AG09309 (cell line): ENCODE measurements around the gene DGAT2.

Experiments
- DNase-seq: peaks from one replicate; pipeline ENCODE4 v3.0.0-alpha.2; 2010; ENCODE audit warnings: low read depth
- H3K4me3 ChIP-seq: 2 replicates; pipeline ENCODE4 v1.5.1; 2011; ENCODE audit warnings: mild to moderate bottlenecking, low read depth, low read length, moderate library complexity; ENCODE audit not compliant: control insufficient read depth
- TF ChIP-seq, protein P1 (sequence below): IDR thresholded peaks from 2 replicates; pipeline ENCODE4 v1.5.1; 2011; ENCODE audit warnings: mild to moderate bottlenecking, low read depth, low read length, inconsistent platforms; ENCODE audit not compliant: insufficient read depth, control insufficient read depth; ENCODE audit errors: missing control alignments

DGAT2 gene

DNA sequence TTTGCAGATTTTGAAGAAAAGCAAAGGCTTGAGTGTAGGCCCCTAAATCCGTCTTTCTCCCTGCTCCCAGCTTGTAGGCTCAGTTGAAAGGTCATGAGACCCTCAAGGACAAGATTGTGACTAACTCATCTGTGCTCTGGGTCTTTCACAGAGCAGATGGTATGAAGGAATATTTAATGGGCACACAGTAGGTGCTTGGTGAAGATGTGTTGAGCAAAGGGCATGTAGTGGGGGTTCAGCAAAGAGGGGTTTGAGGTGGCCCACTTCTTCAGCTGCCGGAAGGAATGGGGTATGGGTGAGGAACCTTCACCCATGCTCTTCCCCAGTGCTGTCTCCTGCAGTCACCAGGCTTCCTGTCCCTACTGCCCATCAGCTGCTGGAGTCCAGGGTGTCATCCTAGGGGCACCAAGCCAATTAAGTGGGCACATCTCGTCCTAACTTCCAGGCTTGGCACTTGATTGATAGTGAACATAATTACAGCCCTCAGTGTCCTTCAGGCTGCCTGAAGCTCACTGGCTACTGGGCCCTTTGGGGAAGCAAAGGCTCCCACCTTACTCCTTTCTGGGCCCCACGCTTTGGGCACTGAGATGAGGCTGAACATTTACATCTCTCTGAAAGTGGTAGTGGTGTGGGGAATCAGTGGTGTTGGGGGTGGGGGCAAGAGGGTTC is 15.0 kb downstream of the DGAT2 start:
- H3K4me3 ChIP-seq = no peak overlapping the region
- no peak for DNase-seq
- TF ChIP-seq, protein P1, sequence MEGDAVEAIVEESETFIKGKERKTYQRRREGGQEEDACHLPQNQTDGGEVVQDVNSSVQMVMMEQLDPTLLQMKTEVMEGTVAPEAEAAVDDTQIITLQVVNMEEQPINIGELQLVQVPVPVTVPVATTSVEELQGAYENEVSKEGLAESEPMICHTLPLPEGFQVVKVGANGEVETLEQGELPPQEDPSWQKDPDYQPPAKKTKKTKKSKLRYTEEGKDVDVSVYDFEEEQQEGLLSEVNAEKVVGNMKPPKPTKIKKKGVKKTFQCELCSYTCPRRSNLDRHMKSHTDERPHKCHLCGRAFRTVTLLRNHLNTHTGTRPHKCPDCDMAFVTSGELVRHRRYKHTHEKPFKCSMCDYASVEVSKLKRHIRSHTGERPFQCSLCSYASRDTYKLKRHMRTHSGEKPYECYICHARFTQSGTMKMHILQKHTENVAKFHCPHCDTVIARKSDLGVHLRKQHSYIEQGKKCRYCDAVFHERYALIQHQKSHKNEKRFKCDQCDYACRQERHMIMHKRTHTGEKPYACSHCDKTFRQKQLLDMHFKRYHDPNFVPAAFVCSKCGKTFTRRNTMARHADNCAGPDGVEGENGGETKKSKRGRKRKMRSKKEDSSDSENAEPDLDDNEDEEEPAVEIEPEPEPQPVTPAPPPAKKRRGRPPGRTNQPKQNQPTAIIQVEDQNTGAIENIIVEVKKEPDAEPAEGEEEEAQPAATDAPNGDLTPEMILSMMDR = no peak

DNA sequence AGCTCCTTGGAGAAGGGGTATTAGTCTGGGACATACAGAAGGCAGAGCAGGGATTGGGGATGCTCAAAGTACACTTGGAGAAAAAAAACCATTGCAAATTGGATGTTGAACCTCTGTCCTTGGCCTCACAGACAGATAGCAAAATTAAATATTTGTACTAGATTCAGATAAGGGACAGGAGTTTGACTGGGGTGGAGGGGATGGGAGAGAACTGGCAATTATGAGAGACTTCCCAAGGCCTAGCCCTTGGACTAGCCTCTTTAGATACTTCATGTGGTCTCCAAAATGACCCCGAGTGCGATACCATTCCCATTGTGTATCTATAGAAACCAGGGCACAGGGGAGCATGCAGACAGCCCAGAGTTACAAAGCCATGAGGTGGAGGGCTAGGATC is 15.5 kb downstream of the DGAT2 start:
- TF ChIP-seq, protein P1 = no peak
- H3K4me3 ChIP-seq = no peak overlapping the region
- DNase-seq = no peak

DNA sequence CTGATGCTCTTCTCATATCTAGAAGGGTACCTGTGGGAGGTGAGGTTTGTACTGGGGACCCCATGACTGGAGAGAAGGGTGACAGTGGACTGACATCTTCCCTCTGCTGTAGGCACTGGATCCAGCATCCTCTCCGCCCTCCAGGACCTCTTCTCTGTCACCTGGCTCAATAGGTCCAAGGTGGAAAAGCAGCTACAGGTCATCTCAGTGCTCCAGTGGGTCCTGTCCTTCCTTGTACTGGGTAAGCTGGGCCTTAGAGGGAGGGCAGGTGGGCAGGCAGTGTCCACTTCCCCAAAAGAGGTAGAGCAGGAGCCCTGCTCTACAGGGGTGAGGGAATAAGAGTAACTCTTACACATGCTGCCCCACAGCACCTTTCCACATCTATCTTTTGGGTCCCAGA is 15.9 kb downstream of the DGAT2 start:
- DNase-seq = no peak
- TF ChIP-seq, protein P1 = no peak
- H3K4me3 ChIP-seq = no peak overlapping the region

GRCh38 chr11:75785187-75785586 is 16.6 kb downstream of the DGAT2 start:
- no peak for DNase-seq
- TF ChIP-seq, protein P1 = no peak
- no peak overlapping the region for H3K4me3 ChIP-seq

- TF ChIP-seq, protein P1 = no peak
- DNase-seq = no peak
- H3K4me3 ChIP-seq = no peak overlapping the region
Measured at GRCh38 chr11:75786101-75786736, 17.6 kb downstream of the DGAT2 start.

DNA sequence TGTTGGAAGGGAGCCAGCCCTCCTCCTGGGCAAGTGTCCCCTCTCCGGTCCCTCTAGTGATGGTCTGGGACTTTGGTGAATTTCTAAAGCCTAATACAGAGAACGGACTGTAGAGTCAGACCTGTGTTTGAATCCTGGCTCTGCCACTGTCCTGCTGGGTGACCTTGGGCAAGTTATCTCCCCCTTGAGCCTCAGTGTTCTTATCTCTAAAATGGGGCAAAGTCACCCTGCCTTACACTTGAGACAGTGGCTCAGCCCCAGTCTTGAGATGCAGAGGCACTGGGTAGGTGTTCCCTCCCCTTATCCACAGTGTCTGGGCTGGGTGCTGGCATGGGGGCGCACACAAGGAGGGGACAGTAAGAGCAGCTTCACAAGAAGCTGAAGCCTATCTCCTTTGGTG is 20.9 kb downstream of the DGAT2 start:
- H3K4me3 ChIP-seq = no peak overlapping the region
- TF ChIP-seq, protein P1 = no peak
- DNase-seq = no peak
